Suprapubic skin (tissue), 4 donors: Measurements from ENCODE around the gene CEP85. TPM values are rescaled to one million over a fixed set of nuclear protein-coding genes. Genes with fewer than 3 reads are reported as not detected.

ENCODE experiments used
- DNase-seq, 2 donors: peaks; one replicate each; pipeline ENCODE4 v3.0.0-alpha.2; 2019; ENCODE audit warnings: low spot score in 2 of 2
- H3K27ac ChIP-seq: fragments of 200-600 bp; sonication (generic); one replicate; pipeline ENCODE4 v1.5.1; 2019
- H3K27me3 ChIP-seq: fragments of 200-600 bp; sonication (generic); one replicate; pipeline ENCODE4 v1.5.1; 2019
- H3K36me3 ChIP-seq: fragments of 200-600 bp; sonication (generic); one replicate; pipeline ENCODE4 v1.5.1; 2019
- H3K4me1 ChIP-seq: fragments of 200-600 bp; sonication (generic); one replicate; pipeline ENCODE4 v1.5.1; 2019
- H3K4me3 ChIP-seq: fragments of 200-600 bp; sonication (generic); one replicate; pipeline ENCODE4 v1.5.1; 2019; ENCODE audit warnings: mild to moderate bottlenecking
- H3K9me3 ChIP-seq: fragments of 200-600 bp; sonication (generic); one replicate; pipeline ENCODE4 v1.5.1; 2019
- CTCF ChIP-seq, 2 donors: fragments of 200-600 bp in 1 of 2; fragments of 450-650 bp in 1 of 2; sonication (generic) in 1 of 2; IDR thresholded peaks; one replicate each; pipeline ENCODE4 v1.5.1; 2016 to 2019; ENCODE audit warnings: antibody characterized with exemption in 2 of 2, mild to moderate bottlenecking in 1 of 2, moderate library complexity in 1 of 2
- EP300 ChIP-seq: sonication (generic); formaldehyde crosslinking; IDR thresholded peaks from one replicate; pipeline ENCODE4 v1.6.1; 2017; ENCODE audit warnings: antibody characterized with exemption
- POLR2A ChIP-seq, 2 donors: fragments of 450-650 bp; IDR thresholded peaks; one replicate each; pipeline ENCODE4 v1.6.1; 2017; ENCODE audit warnings: antibody characterized with exemption in 2 of 2, mild to moderate bottlenecking in 2 of 2, moderate library complexity in 2 of 2
- POLR2AphosphoS5 ChIP-seq, 3 donors: sonication (generic); formaldehyde crosslinking; IDR thresholded peaks; one replicate each; pipeline ENCODE4 v1.6.1; 2017; ENCODE audit warnings: antibody characterized with exemption in 3 of 3
- WGBS: methylation state at CpG from one replicate; pipeline ENCODE4 v1.1.5; 2018; 5-methylcytosine and 5-hydroxymethylcytosine counted together
- total RNA-seq, 4 donors: library from RNA; depleted of rRNA; stranded (reverse); fragments of >200 nt; gene quantifications; one replicate each; pipeline ENCODE4 v1.1.0, GENCODE V29; 2016

CEP85 gene
- total RNA-seq, 4 donors from 2014 or later, result 18.2 to 27.8 (median 18.7) TPM

GRCh38 chr1:26259005-26259404 lies 25.0 kb downstream of the CEP85 start:
- no peak for DNase-seq
- 89% methylated on average over 2 of the region's 2 CpGs for WGBS
- no peak for TF ChIP-seq EP300
- TF ChIP-seq POLR2A (IDR thresholded peaks at IDR 0.05), result no peak
- TF ChIP-seq POLR2AphosphoS5 (IDR thresholded peaks at IDR 0.05), result no peak
- no peak for TF ChIP-seq CTCF (IDR thresholded peaks at IDR 0.05)
- Histone ChIP-seq H3K9me3 (no peaks in the 10 kb centered on the region), H3K27ac (no peak overlapping the region), H3K27me3 (no peaks in the 10 kb centered on the region), H3K4me3 (no peak overlapping the region), H3K4me1 (no peaks in the 10 kb centered on the region), H3K36me3 (peaks cover 71% of the 10 kb centered on the region)

- H3K36me3 ChIP-seq, result peaks cover 76% of the 10 kb centered on the region
Measured at GRCh38 chr1:26259578-26259977, 25.6 kb downstream of the CEP85 start.

GRCh38 chr1:26263212-26263611 lies 29.2 kb downstream of the CEP85 start:
- no peak for TF ChIP-seq CTCF (IDR thresholded peaks at IDR 0.05)
- 85% methylated on average over 5 of the region's 5 CpGs for WGBS
- H3K9me3 ChIP-seq, result no peaks in the 10 kb centered on the region

More at GRCh38 chr1:26259578-26259977, 25.6 kb downstream of the CEP85 start:
- no peak overlapping the region for H3K4me3 ChIP-seq
- no peaks in the 10 kb centered on the region for H3K4me1 ChIP-seq
- no peak for DNase-seq
- H3K9me3 ChIP-seq, result no peaks in the 10 kb centered on the region
- TF ChIP-seq EP300, result no peak
- no peak for TF ChIP-seq CTCF (IDR thresholded peaks at IDR 0.05)
- TF ChIP-seq POLR2AphosphoS5 (IDR thresholded peaks at IDR 0.05), result no peak
- TF ChIP-seq POLR2A (IDR thresholded peaks at IDR 0.05), result no peak
- H3K27ac ChIP-seq, result no peak overlapping the region
- 95% methylated on average over 5 of the region's 5 CpGs for WGBS
- H3K27me3 ChIP-seq, result no peaks in the 10 kb centered on the region

GRCh38 chr1:26265405-26265804 lies 31.4 kb downstream of the CEP85 start:
- Histone ChIP-seq H3K4me1 (no peaks in the 10 kb centered on the region), H3K27ac (no peak overlapping the region), H3K4me3 (no peak overlapping the region), H3K36me3 (peaks cover 54% of the 10 kb centered on the region), H3K27me3 (no peaks in the 10 kb centered on the region), H3K9me3 (no peaks in the 10 kb centered on the region)
- no peak for DNase-seq
- no peak for TF ChIP-seq EP300
- no peak for TF ChIP-seq CTCF (IDR thresholded peaks at IDR 0.05)
- 88% methylated on average over 1 of the region's 1 CpG for WGBS

More at GRCh38 chr1:26263212-26263611, 29.2 kb downstream of the CEP85 start:
- DNase-seq, result no peak
- H3K27ac ChIP-seq, result no peak overlapping the region
- no peak overlapping the region for H3K4me3 ChIP-seq
- no peaks in the 10 kb centered on the region for H3K4me1 ChIP-seq
- no peaks in the 10 kb centered on the region for H3K27me3 ChIP-seq
- H3K36me3 ChIP-seq, result peaks cover 54% of the 10 kb centered on the region

- Histone ChIP-seq H3K4me1 (no peaks in the 10 kb centered on the region), H3K27me3 (no peaks in the 10 kb centered on the region), H3K9me3 (no peaks in the 10 kb centered on the region), H3K36me3 (peaks cover 45% of the 10 kb centered on the region), H3K27ac (no peak overlapping the region), H3K4me3 (no peak overlapping the region)
- no peak for TF ChIP-seq POLR2A (IDR thresholded peaks at IDR 0.05)
- no peak for TF ChIP-seq POLR2AphosphoS5 (IDR thresholded peaks at IDR 0.05)
- TF ChIP-seq EP300, result no peak
- TF ChIP-seq CTCF (IDR thresholded peaks at IDR 0.05), result no peak
- DNase-seq, result no peak
- 86% methylated on average over 9 of the region's 9 CpGs for WGBS
Measured at GRCh38 chr1:26268290-26269197, 34.5 kb downstream of the CEP85 start.
